ENCODE results near the gene DPP7.
"Not testable (repeated sequence)": the region's sequence is repeated elsewhere in the genome, so short reads cannot be mapped to it uniquely, and the experiment has no call there.

DPP7 gene

DNA sequence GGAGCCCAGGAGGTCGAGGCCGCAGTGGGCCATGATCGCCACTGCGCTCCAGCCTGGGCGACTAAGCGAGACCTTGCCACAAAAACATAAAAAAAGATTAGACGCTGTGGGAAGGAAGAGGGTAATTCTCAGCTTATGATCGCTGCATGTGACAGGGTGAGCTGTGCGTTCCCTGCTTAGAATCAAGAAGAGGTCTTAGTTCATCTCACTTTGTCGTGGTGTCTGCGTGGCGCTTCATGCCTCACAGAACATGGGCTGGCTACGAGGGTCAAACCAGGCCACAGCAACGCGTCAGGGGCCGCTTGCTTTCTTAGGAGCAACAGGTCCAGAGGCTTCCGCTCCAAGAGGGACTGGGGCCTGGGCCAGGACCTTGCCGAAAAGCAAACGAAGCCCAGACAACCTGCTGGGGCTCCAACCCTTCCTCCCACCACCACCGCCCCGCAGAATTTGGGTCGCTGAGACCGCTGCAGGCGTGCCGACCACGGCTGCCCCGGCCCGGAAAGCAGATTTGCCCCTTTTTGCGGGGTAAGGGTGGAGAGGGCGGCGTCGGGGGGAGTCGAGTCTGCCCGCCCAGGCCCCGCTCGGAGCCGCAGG is 14.4 kb upstream of the DPP7 start:
- H3K9me3 ChIP-seq (replicated peaks in 1 of 11), result peaks cover 0 to 7% (median 0%) of the 10 kb centered on the region in 11 experiments; a peak in 1 of 22 replicates
- peak overlapping the region; percentile 88 to 100 (median 98) for H3K4me2 ChIP-seq
- peaks cover 35 to 64% (median 53%) of the 10 kb centered on the region in 10 experiments for H3K4me1 ChIP-seq
- H3K9ac ChIP-seq, result peak overlapping the region; percentile 76 to 93 (median 84)
- H3K27ac ChIP-seq, result peak overlapping the region; percentile 35 to 87 (median 77); a peak in 21 of 22 replicates
- no peaks in the 10 kb centered on the region for H3K36me3 ChIP-seq
- peaks cover 0 to 8% (median under 1%) of the 10 kb centered on the region in 11 experiments; a peak in 7 of 22 replicates for H3K27me3 ChIP-seq
- peaks cover 0 to 15% (median 0%) of the 10 kb centered on the region in 11 experiments; a peak in 5 of 22 replicates for H4K20me1 ChIP-seq
- no peak for TF ChIP-seq Cebpa-rat (IDR thresholded peaks at IDR 0.05)
- H3K4me3 ChIP-seq, result peak overlapping the region; percentile 69 to 83 (median 80)

DNA sequence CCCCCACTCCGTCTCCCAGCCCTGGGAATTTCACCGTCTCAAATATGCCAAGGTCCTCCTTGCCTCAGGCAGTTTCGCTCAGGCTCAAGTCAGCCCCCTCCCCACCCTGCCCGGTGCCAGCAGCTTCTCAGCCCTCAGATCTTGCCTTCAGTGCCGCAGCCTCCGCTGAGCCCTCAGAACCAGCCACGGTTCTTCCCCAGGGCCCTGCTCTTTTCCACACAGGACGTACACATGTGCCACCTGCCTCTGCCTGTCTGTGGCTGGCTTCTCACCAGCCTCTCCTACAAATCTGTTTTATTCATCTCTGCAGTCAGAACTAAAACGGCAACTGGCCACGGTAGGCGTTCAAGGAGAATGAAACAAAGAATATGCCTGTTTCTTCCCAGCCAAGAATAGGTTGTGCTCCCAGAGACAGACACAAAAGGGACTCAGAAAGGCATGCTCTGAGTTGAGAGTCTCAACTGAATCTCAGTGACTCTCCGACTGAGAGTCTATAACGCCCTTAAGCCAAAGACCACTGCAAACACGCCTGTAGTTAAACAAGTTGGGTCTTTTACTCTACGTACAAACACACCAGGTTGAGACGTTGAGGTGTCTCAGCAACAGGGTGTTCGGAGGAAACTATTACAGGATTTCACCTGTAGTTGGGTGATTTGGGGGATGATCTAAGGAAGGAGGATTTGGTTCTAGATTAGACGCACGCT is 13.8 kb upstream of the DPP7 start:
- peak overlapping the region in 10 of 11 experiments; percentile 61 to 87 (median 78); a peak in 19 of 22 replicates for H3K27ac ChIP-seq
- no peaks in the 10 kb centered on the region for H3K36me3 ChIP-seq
- H3K4me3 ChIP-seq, result peak overlapping the region; percentile 69 to 83 (median 80)
- H3K9me3 ChIP-seq (replicated peaks in 1 of 11), result peaks cover 0 to 7% (median 0%) of the 10 kb centered on the region in 11 experiments; a peak in 1 of 22 replicates
- peaks cover 39 to 70% (median 60%) of the 10 kb centered on the region in 10 experiments for H3K4me1 ChIP-seq
- peaks cover 0 to 2% (median 0%) of the 10 kb centered on the region in 11 experiments; a peak in 4 of 22 replicates for H3K27me3 ChIP-seq
- TF ChIP-seq Cebpa-rat (IDR thresholded peaks at IDR 0.05), result no peak
- peak overlapping the region; percentile 88 to 100 (median 98) for H3K4me2 ChIP-seq
- peak overlapping the region; percentile 76 to 93 (median 84) for H3K9ac ChIP-seq
- H4K20me1 ChIP-seq, result peaks cover 0 to 18% (median 0%) of the 10 kb centered on the region in 11 experiments; a peak in 6 of 22 replicates

DNA sequence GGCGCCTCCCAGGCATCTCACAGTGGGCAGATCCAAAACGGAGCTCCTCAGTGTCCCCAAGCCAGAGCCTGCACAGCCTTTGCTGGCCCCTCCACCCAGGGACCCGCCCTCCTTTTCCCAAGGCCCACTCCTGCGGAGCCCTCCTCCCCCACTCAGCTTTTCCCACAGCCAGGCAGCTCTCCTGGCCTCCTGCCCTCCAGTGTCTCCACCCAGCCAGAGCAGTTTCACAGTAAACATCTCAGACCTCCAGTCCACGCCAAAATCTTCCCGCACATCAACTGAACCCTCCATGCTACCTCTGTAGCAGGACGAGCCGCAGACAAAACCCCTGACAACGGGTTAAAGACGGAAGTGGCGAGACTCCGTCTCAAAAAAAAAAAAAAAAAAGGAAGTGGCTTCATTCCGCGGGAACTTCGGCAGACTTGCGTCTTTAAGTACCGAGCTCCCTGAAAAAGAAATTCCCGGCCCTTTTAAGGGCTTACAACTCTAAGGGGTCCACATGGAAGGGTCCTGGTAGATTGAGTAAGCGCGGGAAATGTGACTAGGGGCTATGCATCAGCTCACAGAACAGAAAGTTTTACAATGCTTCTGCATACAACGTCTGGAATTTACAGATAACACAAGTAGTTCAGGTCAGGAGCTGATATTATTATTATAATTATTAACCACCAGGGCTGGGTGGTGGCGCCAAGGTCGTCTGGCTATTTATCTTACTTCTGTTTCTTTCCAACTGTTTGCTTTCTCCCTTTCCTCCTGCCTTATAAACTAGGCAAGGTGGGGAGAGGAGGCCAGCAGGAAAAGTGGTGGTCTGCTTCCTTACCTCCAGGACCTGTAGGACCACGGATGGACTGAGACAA is 13.0 kb upstream of the DPP7 start:
- H3K9ac ChIP-seq, result peak overlapping the region; percentile 76 to 93 (median 84)
- H3K27me3 ChIP-seq, result no peaks in the 10 kb centered on the region
- peak overlapping the region; percentile 69 to 83 (median 80) for H3K4me3 ChIP-seq
- TF ChIP-seq Cebpa-rat (IDR thresholded peaks at IDR 0.05), result no peak
- H3K27ac ChIP-seq, result peak overlapping the region; percentile 32 to 87 (median 76); a peak in 21 of 22 replicates
- no peaks in the 10 kb centered on the region for H3K36me3 ChIP-seq
- H3K9me3 ChIP-seq (replicated peaks in 1 of 11), result peaks cover 0 to 7% (median 0%) of the 10 kb centered on the region in 11 experiments; a peak in 1 of 22 replicates
- peaks cover 0 to 18% (median 5%) of the 10 kb centered on the region in 11 experiments; a peak in 7 of 22 replicates for H4K20me1 ChIP-seq
- peak overlapping the region; percentile 88 to 100 (median 98) for H3K4me2 ChIP-seq
- peaks cover 46 to 78% (median 68%) of the 10 kb centered on the region in 10 experiments for H3K4me1 ChIP-seq

DNA sequence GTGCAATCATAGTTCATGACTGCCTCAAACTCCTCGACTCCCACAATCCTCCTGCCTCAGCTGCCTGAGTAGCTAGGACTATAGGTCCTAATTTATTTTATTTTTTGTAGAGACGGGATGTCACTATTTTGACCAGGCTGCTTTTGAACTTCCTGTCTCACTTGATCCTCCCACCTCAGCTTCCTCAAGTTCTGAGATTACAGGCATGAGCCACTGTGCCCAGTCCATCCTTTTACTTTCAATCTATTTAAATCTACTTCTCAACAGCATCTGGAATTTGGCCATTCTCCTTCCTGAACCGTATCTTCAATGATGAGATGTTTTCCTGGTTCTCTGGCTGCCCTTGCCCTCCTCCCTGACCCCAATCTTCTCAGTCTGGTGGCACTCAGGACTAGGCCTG is 12.3 kb upstream of the DPP7 start:
- peak overlapping the region; percentile 32 to 87 (median 76); a peak in 21 of 22 replicates for H3K27ac ChIP-seq
- H3K9me3 ChIP-seq (replicated peaks in 1 of 11), result peaks cover 0 to 7% (median 0%) of the 10 kb centered on the region in 11 experiments; a peak in 1 of 22 replicates
- H3K4me2 ChIP-seq, result peak overlapping the region; percentile 88 to 100 (median 98)
- peaks cover 0 to 18% (median 6%) of the 10 kb centered on the region in 11 experiments; a peak in 7 of 22 replicates for H4K20me1 ChIP-seq
- H3K36me3 ChIP-seq, result no peaks in the 10 kb centered on the region
- H3K4me1 ChIP-seq, result peaks cover 54 to 84% (median 75%) of the 10 kb centered on the region in 10 experiments
- H3K9ac ChIP-seq, result peak overlapping the region; percentile 76 to 93 (median 84); a peak in 20 of 22 replicates
- no peak for TF ChIP-seq Cebpa-rat (IDR thresholded peaks at IDR 0.05)
- no peaks in the 10 kb centered on the region for H3K27me3 ChIP-seq
- H3K4me3 ChIP-seq, result peak overlapping the region; percentile 69 to 83 (median 80)

DNA sequence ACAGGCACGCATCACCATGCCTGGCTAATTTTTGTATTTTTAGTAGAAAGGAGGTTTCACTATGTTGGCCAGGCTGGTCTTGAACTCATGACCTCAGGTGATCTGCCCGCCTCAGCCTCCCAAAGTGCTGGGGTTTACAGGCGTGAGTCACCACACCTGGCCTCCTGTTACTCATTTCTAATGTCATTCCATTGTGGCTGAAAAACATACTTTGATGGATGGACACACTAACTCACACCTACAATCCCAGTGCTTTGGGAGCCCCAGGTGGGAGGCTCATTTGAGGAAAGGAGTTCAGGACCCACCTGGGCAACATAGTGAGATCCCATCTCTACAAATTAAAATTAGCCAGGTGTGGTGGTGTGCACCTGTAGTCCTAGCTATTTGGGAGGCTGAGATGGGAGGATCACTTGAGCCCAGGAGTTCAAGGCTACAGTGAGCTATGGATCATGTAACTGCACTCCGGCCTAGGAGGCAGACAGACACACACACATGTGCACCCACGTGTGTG is 9.5 kb upstream of the DPP7 start:
- Histone ChIP-seq H3K4me2 (peak overlapping the region; percentile 55 to 92 (median 80); a peak in 20 of 22 replicates), H3K4me1 (peaks cover 48 to 92% (median 83%) of the 10 kb centered on the region in 10 experiments), H3K27ac (peak overlapping the region in 3 of 11 experiments; percentile 23 to 74 (median 69); a peak in 3 of 22 replicates), H4K20me1 (peaks cover 0 to 18% (median 6%) of the 10 kb centered on the region in 11 experiments; a peak in 7 of 22 replicates), H3K9ac (peak overlapping the region in 3 of 11 experiments; percentile 27 to 66 (median 33); a peak in 2 of 22 replicates)
- not testable (repeated sequence) for H3K4me3 ChIP-seq; H3K36me3 ChIP-seq; H3K9me3 ChIP-seq (replicated peaks in 1 of 11); H3K27me3 ChIP-seq

DNA sequence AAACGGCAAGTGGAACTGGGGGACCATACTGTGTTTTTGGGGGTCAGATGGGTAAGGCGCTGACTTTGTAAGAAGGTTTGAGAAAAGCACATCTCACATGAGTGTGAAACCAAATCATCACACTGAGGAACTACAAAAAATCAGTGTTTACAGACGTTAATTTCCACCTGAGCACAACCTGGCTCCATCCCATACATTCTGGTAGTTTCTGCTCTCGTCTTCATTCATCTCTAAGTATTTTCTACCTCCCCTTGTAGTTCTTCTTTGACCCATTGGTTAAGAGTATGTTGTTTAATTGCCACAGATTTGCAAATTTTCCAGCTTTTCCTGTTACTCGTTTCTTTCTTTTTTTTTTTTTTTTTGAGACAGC is 8.9 kb upstream of the DPP7 start:
- Histone ChIP-seq H3K9ac (peak overlapping the region in 6 of 11 experiments; percentile 16 to 66 (median 26); a peak in 5 of 22 replicates), H3K4me3 (no peak overlapping the region), H4K20me1 (peaks cover 0 to 18% (median 6%) of the 10 kb centered on the region in 11 experiments; a peak in 7 of 22 replicates), H3K9me3 (replicated peaks in 1 of 11) (no peaks in the 10 kb centered on the region), H3K27ac (peak overlapping the region in 5 of 11 experiments; percentile 20 to 74 (median 64); a peak in 10 of 22 replicates), H3K4me1 (peaks cover 42 to 92% (median 83%) of the 10 kb centered on the region in 10 experiments), H3K27me3 (no peaks in the 10 kb centered on the region), H3K4me2 (peak overlapping the region; percentile 55 to 92 (median 80)), H3K36me3 (no peaks in the 10 kb centered on the region)
- no peak for TF ChIP-seq Cebpa-rat (IDR thresholded peaks at IDR 0.05)

DNA sequence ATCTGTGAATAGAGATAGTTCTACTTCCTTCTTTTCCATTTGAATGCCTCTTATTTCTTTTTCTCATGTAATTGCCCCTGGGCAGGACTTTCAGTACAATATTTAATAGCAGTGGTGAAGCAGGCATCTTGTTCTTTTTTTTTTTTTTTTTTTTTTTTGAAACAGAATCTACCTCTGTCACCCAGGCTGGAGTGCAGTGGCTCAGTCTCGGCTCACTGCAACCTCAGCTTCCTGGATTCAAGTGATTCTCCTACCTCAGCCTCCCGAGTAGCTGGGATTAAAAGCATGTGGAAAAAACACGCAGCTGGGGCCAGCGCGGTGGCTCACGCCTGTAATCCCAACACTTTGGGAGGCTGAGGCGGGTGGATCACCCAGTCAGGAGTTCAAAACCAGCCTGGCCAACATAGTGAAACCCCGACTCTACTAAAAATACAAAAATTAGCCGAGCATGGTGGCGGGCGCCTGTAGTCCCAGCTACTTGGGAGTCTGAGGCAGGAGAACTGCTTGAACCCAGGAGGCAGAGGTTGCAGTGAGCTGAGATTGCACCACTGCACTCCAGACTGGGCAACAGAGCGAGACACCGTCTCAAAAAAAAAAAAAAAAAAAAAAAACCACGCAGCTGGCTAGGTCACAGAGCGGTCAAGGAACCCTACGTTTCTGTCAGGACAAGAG is 8.4 kb upstream of the DPP7 start:
- Histone ChIP-seq H3K4me2 (peak overlapping the region; percentile 55 to 92 (median 80)), H3K27ac (peak overlapping the region in 7 of 11 experiments; percentile 3 to 74 (median 28); a peak in 10 of 22 replicates), H3K9ac (peak overlapping the region in 7 of 11 experiments; percentile 12 to 66 (median 23); a peak in 7 of 22 replicates), H3K4me3 (peak overlapping the region in 2 of 10 experiments; percentile 24 to 43; a peak in 2 of 20 replicates), H4K20me1 (peaks cover 0 to 16% (median 3%) of the 10 kb centered on the region in 11 experiments; a peak in 7 of 22 replicates), H3K4me1 (peaks cover 37 to 92% (median 83%) of the 10 kb centered on the region in 10 experiments)
- H3K9me3 ChIP-seq (replicated peaks in 1 of 11); H3K27me3 ChIP-seq; H3K36me3 ChIP-seq: not testable (repeated sequence)

DNA sequence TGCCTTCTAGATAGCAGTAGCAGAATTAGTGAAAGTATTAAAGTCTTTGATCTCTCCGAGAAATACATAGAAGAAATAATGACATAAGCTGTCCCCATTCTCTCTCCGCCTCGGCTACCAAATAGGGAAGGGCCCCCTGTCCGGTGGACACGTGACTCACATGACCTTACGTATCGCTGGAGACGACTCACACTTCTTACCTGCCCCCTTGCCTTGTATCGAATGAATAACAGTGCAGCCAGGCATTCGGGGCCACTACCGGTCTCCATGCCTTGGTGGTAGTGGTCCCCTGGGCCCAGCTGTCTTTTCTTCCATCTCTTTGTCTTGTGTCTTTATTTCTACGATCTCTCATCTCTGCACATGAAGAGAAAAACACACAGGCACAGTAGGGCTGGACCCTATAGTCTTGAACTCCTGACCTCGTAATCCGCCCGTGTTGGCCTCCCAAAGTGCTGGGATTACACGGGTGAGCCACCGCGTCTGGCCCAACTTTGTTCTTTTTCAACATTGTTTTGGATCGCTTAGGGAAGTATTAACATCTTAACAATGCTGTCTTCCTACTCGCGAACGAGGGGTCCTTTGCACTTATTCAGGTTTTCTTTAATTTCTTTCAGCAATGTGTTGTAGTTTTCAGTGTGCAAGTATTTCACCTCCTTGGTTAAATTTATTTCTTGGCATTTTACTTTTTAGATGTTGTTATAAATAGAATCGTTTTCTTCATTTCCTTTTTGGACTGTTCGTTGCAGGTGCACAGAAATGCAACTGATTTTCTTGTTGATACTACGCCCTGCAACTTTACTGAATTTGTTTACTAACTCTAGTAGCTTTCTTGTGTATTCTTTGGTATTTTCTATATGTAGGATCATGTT is 7.6 kb upstream of the DPP7 start:
- Histone ChIP-seq H3K27ac (peak overlapping the region in 7 of 11 experiments; percentile 10 to 74 (median 49); a peak in 12 of 22 replicates), H3K4me1 (peaks cover 32 to 92% (median 84%) of the 10 kb centered on the region in 10 experiments), H3K4me2 (peak overlapping the region; percentile 55 to 92 (median 80)), H4K20me1 (peaks cover 0 to 16% (median 0%) of the 10 kb centered on the region in 11 experiments; a peak in 4 of 22 replicates), H3K9ac (peak overlapping the region in 7 of 11 experiments; percentile 27 to 66 (median 41); a peak in 8 of 22 replicates), H3K4me3 (peak overlapping the region in 7 of 10 experiments; percentile 4 to 46 (median 36); a peak in 10 of 20 replicates)
- H3K36me3 ChIP-seq; H3K9me3 ChIP-seq (replicated peaks in 1 of 11); H3K27me3 ChIP-seq: not testable (repeated sequence)

Data from BLaER1 treated with 17β-estradiol and CSF1 and Interleukin-3, amounts not matched to agents 10 nM and 100 nM (cell line).